ENCODE measurements around the gene CCR5AS.

The CCR5AS gene

GRCh38 chr3:46375218-46375617 is 31.6 kb downstream of the CCR5AS start:
- H3K9me3 ChIP-seq (ENCODE audit: insufficient read depth, low read length) = no peaks in the 10 kb centered on the region
- no peaks in the 10 kb centered on the region for H3K36me3 ChIP-seq (ENCODE audit: insufficient read depth, insufficient read length, low read length)
- no peak for TF ChIP-seq ZNF274 (IDR thresholded peaks at IDR 0.05; ENCODE audit: low read depth, low read length)
- TF ChIP-seq YY1 (IDR thresholded peaks at IDR 0.05; ENCODE audit: insufficient read depth, insufficient read length) = no peak
- TF ChIP-seq SUZ12 (IDR thresholded peaks at IDR 0.05; ENCODE audit: extremely low read depth, insufficient read depth, insufficient read length) = no peak
- no peak overlapping the region for H3K9ac ChIP-seq (ENCODE audit: insufficient read length, low read depth)
- H3K27me3 ChIP-seq (ENCODE audit: insufficient read depth, insufficient read length) = no peaks in the 10 kb centered on the region
- no peaks in the 10 kb centered on the region for H3K4me1 ChIP-seq (ENCODE audit: insufficient read depth, insufficient read length)
- no peak for DNase-seq (ENCODE audit: low read depth, low spot score)
- no peak overlapping the region for H3K4me3 ChIP-seq (ENCODE audit: insufficient read length, low read depth)

- no peak for TF ChIP-seq SUZ12 (IDR thresholded peaks at IDR 0.05; ENCODE audit: extremely low read depth, insufficient read depth, insufficient read length)
- TF ChIP-seq YY1 (IDR thresholded peaks at IDR 0.05; ENCODE audit: insufficient read depth, insufficient read length) = no peak
- no peak for TF ChIP-seq ZNF274 (IDR thresholded peaks at IDR 0.05; ENCODE audit: low read depth, low read length)
- DNase-seq (ENCODE audit: low read depth, low spot score) = no peak
- no peaks in the 10 kb centered on the region for H3K27me3 ChIP-seq (ENCODE audit: insufficient read depth, insufficient read length)
- H3K9ac ChIP-seq (ENCODE audit: insufficient read length, low read depth) = no peak overlapping the region
- no peaks in the 10 kb centered on the region for H3K9me3 ChIP-seq (ENCODE audit: insufficient read depth, low read length)
- H3K36me3 ChIP-seq (ENCODE audit: insufficient read depth, insufficient read length, low read length) = no peaks in the 10 kb centered on the region
- no peaks in the 10 kb centered on the region for H3K4me1 ChIP-seq (ENCODE audit: insufficient read depth, insufficient read length)
- H3K4me3 ChIP-seq (ENCODE audit: insufficient read length, low read depth) = no peak overlapping the region
Measured at GRCh38 chr3:46374755-46375154, 32.1 kb downstream of the CCR5AS start.

- H3K4me1 ChIP-seq (ENCODE audit: insufficient read depth, insufficient read length) = no peaks in the 10 kb centered on the region
- no peak overlapping the region for H3K4me3 ChIP-seq (ENCODE audit: insufficient read length, low read depth)
- no peak for TF ChIP-seq ZNF274 (IDR thresholded peaks at IDR 0.05; ENCODE audit: low read depth, low read length)
- DNase-seq (ENCODE audit: low read depth, low spot score) = no peak
- no peaks in the 10 kb centered on the region for H3K27me3 ChIP-seq (ENCODE audit: insufficient read depth, insufficient read length)
- H3K36me3 ChIP-seq (ENCODE audit: insufficient read depth, insufficient read length, low read length) = no peaks in the 10 kb centered on the region
- H3K9ac ChIP-seq (ENCODE audit: insufficient read length, low read depth) = no peak overlapping the region
- H3K9me3 ChIP-seq (ENCODE audit: insufficient read depth, low read length) = no peaks in the 10 kb centered on the region
Measured at GRCh38 chr3:46372492-46373359, 34.1 kb downstream of the CCR5AS start.

GRCh38 chr3:46371519-46372340 is 35.1 kb downstream of the CCR5AS start:
- no peaks in the 10 kb centered on the region for H3K4me1 ChIP-seq (ENCODE audit: insufficient read depth, insufficient read length)
- no peaks in the 10 kb centered on the region for H3K27me3 ChIP-seq (ENCODE audit: insufficient read depth, insufficient read length)
- TF ChIP-seq YY1 (IDR thresholded peaks at IDR 0.05; ENCODE audit: insufficient read depth, insufficient read length) (no peak), SUZ12 (IDR thresholded peaks at IDR 0.05; ENCODE audit: extremely low read depth, insufficient read depth, insufficient read length) (no peak)
- H3K4me3 ChIP-seq (ENCODE audit: insufficient read length, low read depth) = no peak overlapping the region
- no peaks in the 10 kb centered on the region for H3K36me3 ChIP-seq (ENCODE audit: insufficient read depth, insufficient read length, low read length)
- no peaks in the 10 kb centered on the region for H3K9me3 ChIP-seq (ENCODE audit: insufficient read depth, low read length)
- no peak for DNase-seq (ENCODE audit: low read depth, low spot score)
- no peak overlapping the region for H3K9ac ChIP-seq (ENCODE audit: insufficient read length, low read depth)

- Histone ChIP-seq H3K4me1 (ENCODE audit: insufficient read depth, insufficient read length) (no peaks in the 10 kb centered on the region), H3K27me3 (ENCODE audit: insufficient read depth, insufficient read length) (no peaks in the 10 kb centered on the region), H3K36me3 (ENCODE audit: insufficient read depth, insufficient read length, low read length) (no peaks in the 10 kb centered on the region), H3K9me3 (ENCODE audit: insufficient read depth, low read length) (no peaks in the 10 kb centered on the region), H3K4me3 (ENCODE audit: insufficient read length, low read depth) (no peak within 1 kb of the TSS), H3K9ac (ENCODE audit: insufficient read length, low read depth) (no peak within 1 kb of the TSS)
- no peak for TF ChIP-seq SUZ12 (IDR thresholded peaks at IDR 0.05; ENCODE audit: extremely low read depth, insufficient read depth, insufficient read length)
- no peak for TF ChIP-seq ZNF274 (IDR thresholded peaks at IDR 0.05; ENCODE audit: low read depth, low read length)
- no peak for TF ChIP-seq YY1 (IDR thresholded peaks at IDR 0.05; ENCODE audit: insufficient read depth, insufficient read length)
- DNase-seq (ENCODE audit: low read depth, low spot score) = no peak
Measured at GRCh38 chr3:46370839-46371518, 35.9 kb downstream of the CCR5AS start, which contains the start of gene CCR5. Gene CCR5, plus strand, starts transcription at chr3:46370946. Its CDS starts 1,957 bp downstream, at chr3:46372903.

GRCh38 chr3:46369675-46370132 is 37.2 kb downstream of the CCR5AS start:
- no peaks in the 10 kb centered on the region for H3K9me3 ChIP-seq (ENCODE audit: insufficient read depth, low read length)
- H3K9ac ChIP-seq (ENCODE audit: insufficient read length, low read depth) = no peak overlapping the region
- no peak overlapping the region for H3K4me3 ChIP-seq (ENCODE audit: insufficient read length, low read depth)
- H3K27me3 ChIP-seq (ENCODE audit: insufficient read depth, insufficient read length) = no peaks in the 10 kb centered on the region
- no peaks in the 10 kb centered on the region for H3K36me3 ChIP-seq (ENCODE audit: insufficient read depth, insufficient read length, low read length)
- no peak for DNase-seq (ENCODE audit: low read depth, low spot score)
- TF ChIP-seq SUZ12 (IDR thresholded peaks at IDR 0.05; ENCODE audit: extremely low read depth, insufficient read depth, insufficient read length) = no peak
- no peak for TF ChIP-seq YY1 (IDR thresholded peaks at IDR 0.05; ENCODE audit: insufficient read depth, insufficient read length)
- TF ChIP-seq ZNF274 (IDR thresholded peaks at IDR 0.05; ENCODE audit: low read depth, low read length) = no peak
- H3K4me1 ChIP-seq (ENCODE audit: insufficient read depth, insufficient read length) = no peaks in the 10 kb centered on the region
